Karpas-422 (cell line): Measurements from ENCODE around the gene GPR158. TPM values are rescaled to one million over a fixed set of nuclear protein-coding genes. Genes with fewer than 3 reads are reported as not detected.

Experiments
- DNase-seq: peaks from one replicate; pipeline ENCODE4 v3.0.0-alpha.2; 2015
- H2AFZ ChIP-seq: fragments of 200-600 bp; sonication (generic); 2 replicates; pipeline ENCODE4 v1.6.1; 2014; ENCODE audit warnings: antibody characterized with exemption, low read length, mixed read lengths
- H3K27ac ChIP-seq: fragments of 200-600 bp; sonication (generic); 2 replicates; pipeline ENCODE4 v1.5.1; 2014; ENCODE audit warnings: mild to moderate bottlenecking, low read length, moderate library complexity
- H3K27me3 ChIP-seq: fragments of 200-600 bp; sonication (generic); 2 replicates; pipeline ENCODE4 v1.6.1; 2014; ENCODE audit warnings: low read length, mixed read lengths
- H3K36me3 ChIP-seq: fragments of 200-600 bp; sonication (generic); 2 replicates; pipeline ENCODE4 v1.6.1; 2014; ENCODE audit warnings: low read length, mixed read lengths; ENCODE audit not compliant: insufficient read depth
- H3K4me1 ChIP-seq: fragments of 200-600 bp; sonication (generic); 2 replicates; pipeline ENCODE4 v1.6.1; 2014; ENCODE audit warnings: mild to moderate bottlenecking, low read length, mixed read lengths
- H3K4me2 ChIP-seq: fragments of 200-600 bp; sonication (generic); 2 replicates; pipeline ENCODE4 v1.6.1; 2014; ENCODE audit warnings: low read length, low read depth, mild to moderate bottlenecking; ENCODE audit not compliant: poor library complexity, severe bottlenecking
- H3K4me3 ChIP-seq: fragments of 200-600 bp; sonication (generic); 2 replicates; pipeline ENCODE4 v1.5.1; 2014; ENCODE audit warnings: mild to moderate bottlenecking, antibody characterized with exemption, low read length, mixed read lengths
- H3K79me2 ChIP-seq: fragments of 200-600 bp; sonication (generic); 2 replicates; pipeline ENCODE4 v1.6.1; 2014; ENCODE audit warnings: mild to moderate bottlenecking, low read length, mixed read lengths
- H3K9ac ChIP-seq: fragments of 200-600 bp; sonication (generic); 2 replicates; pipeline ENCODE4 v1.6.0; 2014; ENCODE audit warnings: low read length
- H3K9me2 ChIP-seq: fragments of 200-600 bp; sonication (generic), shearing (Covaris generic); replicated peaks from 2 replicates; pipeline ENCODE4 v1.6.0; 2014; ENCODE audit warnings: mild to moderate bottlenecking, low read length, moderate library complexity; ENCODE audit not compliant: insufficient read depth
- H3K9me3 ChIP-seq: fragments of 300-700, 200-600 bp; sonication (generic); 2 replicates; pipeline ENCODE4 v1.6.1; 2014; ENCODE audit warnings: low read length, mixed read lengths
- H4K20me1 ChIP-seq: fragments of 200-600 bp; sonication (generic); 2 replicates; pipeline ENCODE4 v1.6.1; 2014; ENCODE audit warnings: mild to moderate bottlenecking, antibody characterized with exemption, low read length, low read depth; ENCODE audit not compliant: insufficient read depth
- total RNA-seq: library from RNA; depleted of rRNA; stranded (reverse); fragments of >200 nt; shearing (Covaris generic); gene quantifications from 2 replicates; pipeline ENCODE4 v1.2.3, GENCODE V29; 2014; ENCODE audit warnings: low replicate concordance

The GPR158 gene
- total RNA-seq, 1 experiment from 2014 or later, result not detected

GRCh38 chr10:25180801-25181200 is 6.0 kb downstream of the GPR158 start:
- no peak overlapping the region for H3K4me2 ChIP-seq
- no peak overlapping the region for H3K4me3 ChIP-seq
- no peaks in the 10 kb centered on the region for H3K36me3 ChIP-seq
- H3K79me2 ChIP-seq, result no peaks in the 10 kb centered on the region
- H3K9me2 ChIP-seq, result no peaks in the 10 kb centered on the region
- H3K27me3 ChIP-seq, result no peaks in the 10 kb centered on the region
- H3K9ac ChIP-seq, result no peak overlapping the region
- DNase-seq, result no peak
- no peak overlapping the region for H3K27ac ChIP-seq
- no peaks in the 10 kb centered on the region for H4K20me1 ChIP-seq
- H2AFZ ChIP-seq, result no peak overlapping the region
- H3K9me3 ChIP-seq, result peaks cover 2% of the 10 kb centered on the region
- no peaks in the 10 kb centered on the region for H3K4me1 ChIP-seq

DNA sequence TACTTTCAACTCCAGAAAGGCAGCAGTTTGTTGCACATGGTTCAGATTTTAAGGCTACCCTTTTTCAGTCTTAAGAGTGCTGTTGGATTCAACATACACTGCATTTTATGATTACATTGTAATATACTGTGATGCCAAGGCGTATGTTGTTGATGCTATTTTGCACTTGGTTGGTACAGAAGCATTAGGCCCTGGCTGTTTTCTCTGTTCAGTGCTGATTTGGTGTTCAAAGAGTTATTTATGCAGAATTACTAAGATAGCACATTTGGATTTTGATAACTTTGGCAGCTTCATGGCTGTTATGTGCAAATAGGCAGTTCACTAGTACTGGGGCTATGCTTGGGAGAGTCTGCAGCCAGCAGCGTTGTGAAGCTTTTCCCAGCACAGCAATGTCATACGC is 7.8 kb downstream of the GPR158 start:
- Histone ChIP-seq H3K4me2 (no peak overlapping the region), H3K9me2 (no peaks in the 10 kb centered on the region), H4K20me1 (no peaks in the 10 kb centered on the region), H3K36me3 (no peaks in the 10 kb centered on the region), H3K27me3 (no peaks in the 10 kb centered on the region), H3K4me1 (no peaks in the 10 kb centered on the region), H3K4me3 (no peak overlapping the region), H3K27ac (no peak overlapping the region), H3K9ac (no peak overlapping the region), H3K79me2 (no peaks in the 10 kb centered on the region), H3K9me3 (no peaks in the 10 kb centered on the region; the same call in none of the 2 replicates), H2AFZ (no peak overlapping the region)
- no peak for DNase-seq

- H3K36me3 ChIP-seq, result no peaks in the 10 kb centered on the region
Measured at GRCh38 chr10:25191162-25191895, 16.5 kb downstream of the GPR158 start.

DNA sequence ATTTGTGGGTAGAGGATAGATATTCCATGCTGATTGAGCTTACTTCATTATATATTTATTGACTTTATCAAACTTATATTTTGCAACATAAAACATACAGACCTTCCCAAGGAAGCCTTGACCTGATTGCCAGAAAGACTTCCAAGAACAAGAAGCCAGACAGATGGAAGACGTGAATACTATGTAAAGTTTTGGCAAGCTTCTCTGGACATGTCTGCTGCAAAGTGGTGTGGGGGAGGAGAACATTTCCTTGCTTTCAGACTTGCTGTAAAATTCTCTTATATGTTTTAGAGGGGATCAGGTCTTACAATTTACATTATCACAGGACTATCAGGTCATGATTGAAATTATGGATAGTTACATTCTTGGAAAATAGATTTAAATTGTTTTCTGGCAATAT is 23.4 kb downstream of the GPR158 start:
- no peaks in the 10 kb centered on the region for H3K79me2 ChIP-seq
- H3K4me2 ChIP-seq, result no peak overlapping the region
- no peak overlapping the region for H3K27ac ChIP-seq
- no peaks in the 10 kb centered on the region for H3K4me1 ChIP-seq
- H3K9me2 ChIP-seq, result no peaks in the 10 kb centered on the region
- H2AFZ ChIP-seq, result no peak overlapping the region
- no peak overlapping the region for H3K4me3 ChIP-seq
- no peak overlapping the region for H3K9ac ChIP-seq
- H3K27me3 ChIP-seq, result no peaks in the 10 kb centered on the region
- no peaks in the 10 kb centered on the region for H3K36me3 ChIP-seq
- H3K9me3 ChIP-seq, result peaks cover 6% of the 10 kb centered on the region; the same call in 1 of the 2 replicates
- no peaks in the 10 kb centered on the region for H4K20me1 ChIP-seq
- DNase-seq, result no peak

More at GRCh38 chr10:25191162-25191895, 16.5 kb downstream of the GPR158 start:
- Histone ChIP-seq H3K27me3 (no peaks in the 10 kb centered on the region), H4K20me1 (no peaks in the 10 kb centered on the region), H3K79me2 (no peaks in the 10 kb centered on the region), H2AFZ (no peak overlapping the region), H3K4me2 (no peak overlapping the region), H3K9me3 (peaks cover 5% of the 10 kb centered on the region; the same call in 1 of the 2 replicates), H3K4me1 (no peaks in the 10 kb centered on the region), H3K9me2 (no peaks in the 10 kb centered on the region), H3K27ac (no peak overlapping the region), H3K9ac (no peak overlapping the region), H3K4me3 (no peak overlapping the region)
- no peak for DNase-seq

DNA sequence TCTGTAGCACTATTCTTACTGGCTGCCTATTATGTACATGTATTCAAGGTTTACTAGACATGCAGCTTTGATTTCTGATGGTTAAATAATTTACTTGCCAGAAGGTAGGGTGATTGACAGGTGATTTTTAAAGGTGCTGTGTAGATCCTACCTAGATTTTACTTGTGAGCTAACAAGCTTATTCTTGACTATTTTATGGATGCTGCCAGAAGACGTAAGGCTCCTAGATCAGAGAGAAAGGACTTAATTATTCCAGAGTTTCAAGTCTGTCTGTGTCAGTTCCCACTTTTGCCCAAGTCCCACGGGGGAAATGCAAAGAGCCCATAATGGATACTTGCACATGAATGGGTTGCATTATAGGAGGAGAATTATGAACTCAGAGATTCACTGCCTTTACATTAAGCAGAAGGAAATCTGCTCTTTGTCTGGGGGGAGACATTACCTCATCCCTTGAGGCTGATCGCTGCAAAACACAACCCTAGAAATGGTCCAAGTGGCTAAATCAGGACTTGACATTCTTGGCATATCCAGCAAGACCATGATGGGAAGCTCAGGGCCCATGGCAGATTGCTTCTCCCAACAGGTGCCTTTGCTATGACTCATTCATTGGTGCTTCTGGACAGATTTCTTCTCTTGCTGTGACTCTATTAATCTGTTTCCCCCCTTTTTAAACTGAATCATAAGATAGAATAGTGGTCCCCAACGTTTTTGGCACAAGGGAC is 32.1 kb downstream of the GPR158 start:
- Histone ChIP-seq H3K27ac (no peak overlapping the region), H3K4me3 (no peak overlapping the region), H3K27me3 (no peaks in the 10 kb centered on the region), H2AFZ (no peak overlapping the region), H3K4me2 (no peak overlapping the region), H3K9me3 (peaks cover 5% of the 10 kb centered on the region), H3K79me2 (no peaks in the 10 kb centered on the region), H4K20me1 (no peaks in the 10 kb centered on the region), H3K9ac (no peak overlapping the region), H3K36me3 (no peaks in the 10 kb centered on the region), H3K9me2 (no peaks in the 10 kb centered on the region), H3K4me1 (no peaks in the 10 kb centered on the region)
- DNase-seq, result no peak

DNA sequence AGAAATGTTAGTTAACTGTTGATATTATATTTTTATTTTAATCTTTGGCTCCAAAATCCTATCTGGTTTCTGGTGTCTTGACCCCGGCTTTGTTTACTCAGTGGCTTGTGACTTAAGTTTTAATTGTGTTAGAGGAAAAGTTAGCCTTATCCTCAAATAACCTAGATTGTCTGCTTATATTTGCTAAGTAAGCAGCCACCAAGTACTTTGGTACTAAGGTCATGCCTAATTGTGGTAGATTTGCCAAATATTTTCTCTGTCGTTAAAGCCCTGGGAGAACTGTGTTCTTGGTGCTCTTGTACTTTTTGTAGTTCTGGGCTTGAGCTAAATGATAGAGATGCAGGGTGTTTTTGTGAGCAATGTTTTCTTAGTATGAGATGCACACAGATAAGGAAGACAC is 34.8 kb downstream of the GPR158 start:
- Histone ChIP-seq H3K27me3 (no peaks in the 10 kb centered on the region), H3K27ac (no peak overlapping the region), H4K20me1 (no peaks in the 10 kb centered on the region), H3K9me3 (peaks cover 8% of the 10 kb centered on the region), H3K4me3 (no peak overlapping the region), H3K4me1 (no peaks in the 10 kb centered on the region), H3K9ac (no peak overlapping the region), H3K4me2 (no peak overlapping the region), H3K36me3 (no peaks in the 10 kb centered on the region), H2AFZ (no peak overlapping the region), H3K79me2 (no peaks in the 10 kb centered on the region), H3K9me2 (no peaks in the 10 kb centered on the region)
- no peak for DNase-seq

- Histone ChIP-seq H3K4me1 (no peaks in the 10 kb centered on the region), H3K27me3 (no peaks in the 10 kb centered on the region), H3K79me2 (no peaks in the 10 kb centered on the region), H3K9me2 (no peaks in the 10 kb centered on the region), H3K4me3 (no peak overlapping the region), H3K27ac (no peak overlapping the region), H3K9me3 (peaks cover 8% of the 10 kb centered on the region), H2AFZ (no peak overlapping the region), H3K4me2 (no peak overlapping the region), H4K20me1 (no peaks in the 10 kb centered on the region), H3K9ac (no peak overlapping the region), H3K36me3 (no peaks in the 10 kb centered on the region)
- DNase-seq, result no peak
Measured at GRCh38 chr10:25210265-25210664, 35.5 kb downstream of the GPR158 start.

DNA sequence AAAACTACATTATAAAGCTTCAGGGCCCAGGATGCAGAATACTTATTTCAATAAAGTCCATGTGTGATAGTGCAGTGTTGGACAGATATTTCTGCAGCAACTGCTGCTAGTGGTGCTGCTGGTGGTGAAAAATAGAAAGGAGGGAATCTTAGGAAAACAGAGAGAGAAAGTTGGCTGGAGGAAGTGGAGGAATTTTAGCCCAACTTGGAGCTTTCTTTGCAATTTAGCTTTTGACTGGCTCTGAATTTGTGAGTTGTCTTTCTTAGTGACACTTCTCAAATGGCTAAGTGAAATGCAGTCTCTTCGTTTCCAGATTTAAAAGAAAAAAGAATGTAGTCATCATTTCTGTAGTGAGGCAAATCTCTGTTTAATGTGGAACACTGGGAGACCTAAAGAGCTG is 45.4 kb downstream of the GPR158 start:
- no peaks in the 10 kb centered on the region for H3K9me3 ChIP-seq
- no peak overlapping the region for H3K4me2 ChIP-seq
- H4K20me1 ChIP-seq, result no peaks in the 10 kb centered on the region
- no peak overlapping the region for H3K27ac ChIP-seq
- H2AFZ ChIP-seq, result no peak overlapping the region
- DNase-seq, result no peak
- no peak overlapping the region for H3K9ac ChIP-seq
- H3K79me2 ChIP-seq, result no peaks in the 10 kb centered on the region
- H3K36me3 ChIP-seq, result no peaks in the 10 kb centered on the region
- H3K9me2 ChIP-seq, result peaks cover 3% of the 10 kb centered on the region; the same call in 1 of the 2 replicates
- no peaks in the 10 kb centered on the region for H3K4me1 ChIP-seq
- no peak overlapping the region for H3K4me3 ChIP-seq
- no peaks in the 10 kb centered on the region for H3K27me3 ChIP-seq
